Fibroblast of villous mesenchyme (primary cell): ENCODE results near the gene ANXA11. TPM values are rescaled to one million over a fixed set of nuclear protein-coding genes. Genes with fewer than 3 reads are reported as not detected.
"Not testable (repeated sequence)": the region's sequence is repeated elsewhere in the genome, so short reads cannot be mapped to it uniquely, and the experiment has no call there.

Experiments used
- DNase-seq: peaks from one replicate; pipeline ENCODE4 v3.0.0-alpha.2; 2010; ENCODE audit warnings: low read depth
- H3K4me3 ChIP-seq: 2 replicates; pipeline ENCODE4 v1.5.1; 2011; ENCODE audit warnings: low read depth, mild to moderate bottlenecking, low read length
- total RNA-seq: library from RNA; depleted of rRNA; stranded (reverse); fragments of >200 nt; gene quantifications from 2 replicates; pipeline ENCODE4 v1.2.3, GENCODE V29; 2012
- TF ChIP-seq, protein P1 (sequence below): IDR thresholded peaks from 2 replicates; pipeline ENCODE4 v1.5.1; 2012; ENCODE audit warnings: low read depth, mild to moderate bottlenecking, low read length; ENCODE audit not compliant: insufficient read depth

Gene ANXA11
- total RNA-seq, 1 donor = 79.9 TPM

DNA sequence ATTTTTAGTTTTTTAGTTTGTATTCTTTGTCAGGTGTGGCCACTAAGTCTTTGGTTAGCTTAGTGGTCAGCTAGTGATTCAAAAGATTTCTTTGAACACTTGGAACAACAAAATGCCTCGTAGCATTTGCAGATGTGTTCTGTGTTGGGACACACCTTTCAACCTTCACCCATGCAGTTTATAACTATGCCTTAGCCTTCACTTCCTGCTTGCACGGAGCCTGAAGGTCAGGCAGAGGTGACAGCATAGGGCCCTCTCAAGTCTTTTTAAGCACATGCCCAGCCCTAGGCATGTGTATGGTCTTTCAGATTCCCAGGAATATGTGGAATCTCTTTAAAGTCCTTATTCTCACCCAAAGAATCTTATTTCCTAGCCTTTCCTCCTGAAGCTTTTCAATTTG, 55.2 kb downstream of the ANXA11 start:
- H3K4me3 ChIP-seq = no peak overlapping the region
- TF ChIP-seq, protein P1, sequence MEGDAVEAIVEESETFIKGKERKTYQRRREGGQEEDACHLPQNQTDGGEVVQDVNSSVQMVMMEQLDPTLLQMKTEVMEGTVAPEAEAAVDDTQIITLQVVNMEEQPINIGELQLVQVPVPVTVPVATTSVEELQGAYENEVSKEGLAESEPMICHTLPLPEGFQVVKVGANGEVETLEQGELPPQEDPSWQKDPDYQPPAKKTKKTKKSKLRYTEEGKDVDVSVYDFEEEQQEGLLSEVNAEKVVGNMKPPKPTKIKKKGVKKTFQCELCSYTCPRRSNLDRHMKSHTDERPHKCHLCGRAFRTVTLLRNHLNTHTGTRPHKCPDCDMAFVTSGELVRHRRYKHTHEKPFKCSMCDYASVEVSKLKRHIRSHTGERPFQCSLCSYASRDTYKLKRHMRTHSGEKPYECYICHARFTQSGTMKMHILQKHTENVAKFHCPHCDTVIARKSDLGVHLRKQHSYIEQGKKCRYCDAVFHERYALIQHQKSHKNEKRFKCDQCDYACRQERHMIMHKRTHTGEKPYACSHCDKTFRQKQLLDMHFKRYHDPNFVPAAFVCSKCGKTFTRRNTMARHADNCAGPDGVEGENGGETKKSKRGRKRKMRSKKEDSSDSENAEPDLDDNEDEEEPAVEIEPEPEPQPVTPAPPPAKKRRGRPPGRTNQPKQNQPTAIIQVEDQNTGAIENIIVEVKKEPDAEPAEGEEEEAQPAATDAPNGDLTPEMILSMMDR = no peak
- no peak for DNase-seq

DNA sequence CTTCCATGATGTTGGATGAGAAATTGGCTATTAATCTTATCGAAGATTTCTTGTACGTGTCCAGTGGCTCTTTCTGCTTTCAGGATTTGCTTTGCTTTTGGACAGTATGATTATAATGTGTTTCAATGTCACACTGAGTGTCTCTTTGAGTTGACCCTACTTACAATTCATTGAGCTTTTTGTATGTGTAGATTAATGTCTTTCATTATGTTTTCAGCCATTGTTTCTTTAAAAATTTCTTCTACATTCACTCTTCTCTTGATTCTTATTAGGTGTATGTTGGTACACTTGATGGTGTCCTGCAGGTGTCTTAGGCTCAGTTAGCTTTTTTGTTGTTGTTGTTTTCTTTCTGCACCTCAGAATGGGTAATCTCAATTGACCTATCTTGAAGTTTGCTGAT, 56.2 kb downstream of the ANXA11 start:
- TF ChIP-seq, protein P1 = no peak
- no peak for DNase-seq
- H3K4me3 ChIP-seq = no peak overlapping the region

DNA sequence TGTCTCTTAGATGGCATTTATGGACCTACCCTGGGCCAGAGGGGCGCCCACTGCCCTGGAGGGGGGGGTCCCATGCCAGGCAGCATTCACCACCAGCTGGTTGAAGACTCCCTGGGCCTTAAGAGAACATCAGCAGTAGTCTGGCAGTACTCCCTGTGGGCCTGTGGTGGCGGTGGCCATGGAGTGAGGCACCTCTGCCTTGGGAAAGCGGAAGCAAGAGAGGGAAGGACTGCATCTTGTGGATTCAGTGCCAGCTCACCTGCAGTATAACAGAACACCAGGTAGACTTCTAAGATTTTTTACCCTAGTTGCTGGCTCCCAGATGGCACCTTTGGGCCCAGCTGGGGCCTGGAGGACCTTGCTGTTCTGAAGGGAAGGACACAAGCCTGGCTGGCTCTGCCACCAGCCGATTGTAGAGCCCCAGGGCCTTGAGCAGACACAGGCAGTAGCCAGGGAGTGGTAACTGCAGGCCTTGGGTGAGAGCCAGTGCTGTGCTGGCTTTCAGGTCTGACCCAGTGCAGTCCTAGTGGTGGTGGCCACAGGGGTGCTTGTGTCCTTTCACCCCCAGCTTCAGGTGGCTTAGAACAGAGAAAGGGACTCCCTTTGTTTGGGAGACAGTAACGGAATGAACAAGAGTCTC, 57.1 kb downstream of the ANXA11 start:
- H3K4me3 ChIP-seq = no peak overlapping the region
- DNase-seq = no peak
- TF ChIP-seq, protein P1 = no peak

DNA sequence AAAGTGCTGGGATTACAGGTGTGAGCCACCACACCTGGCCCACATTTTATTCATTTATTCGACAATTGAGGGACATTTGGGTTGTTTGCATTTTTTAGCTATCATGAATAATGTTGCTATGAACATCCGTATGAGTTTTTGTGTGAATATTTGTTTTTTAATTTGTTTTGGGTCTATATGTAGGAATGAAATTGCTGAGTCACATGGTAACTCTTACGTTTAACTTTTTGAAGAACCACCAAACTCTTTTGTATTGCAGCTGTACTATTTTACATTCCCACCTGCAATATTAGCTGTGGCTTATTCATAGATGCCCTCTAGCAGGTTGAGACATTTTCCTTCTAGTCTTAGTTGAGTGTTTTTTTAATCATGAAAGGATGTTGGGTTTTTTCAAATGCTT, 58.4 kb downstream of the ANXA11 start:
- no peak overlapping the region for H3K4me3 ChIP-seq
- DNase-seq = no peak
- TF ChIP-seq, protein P1 = no peak

DNA sequence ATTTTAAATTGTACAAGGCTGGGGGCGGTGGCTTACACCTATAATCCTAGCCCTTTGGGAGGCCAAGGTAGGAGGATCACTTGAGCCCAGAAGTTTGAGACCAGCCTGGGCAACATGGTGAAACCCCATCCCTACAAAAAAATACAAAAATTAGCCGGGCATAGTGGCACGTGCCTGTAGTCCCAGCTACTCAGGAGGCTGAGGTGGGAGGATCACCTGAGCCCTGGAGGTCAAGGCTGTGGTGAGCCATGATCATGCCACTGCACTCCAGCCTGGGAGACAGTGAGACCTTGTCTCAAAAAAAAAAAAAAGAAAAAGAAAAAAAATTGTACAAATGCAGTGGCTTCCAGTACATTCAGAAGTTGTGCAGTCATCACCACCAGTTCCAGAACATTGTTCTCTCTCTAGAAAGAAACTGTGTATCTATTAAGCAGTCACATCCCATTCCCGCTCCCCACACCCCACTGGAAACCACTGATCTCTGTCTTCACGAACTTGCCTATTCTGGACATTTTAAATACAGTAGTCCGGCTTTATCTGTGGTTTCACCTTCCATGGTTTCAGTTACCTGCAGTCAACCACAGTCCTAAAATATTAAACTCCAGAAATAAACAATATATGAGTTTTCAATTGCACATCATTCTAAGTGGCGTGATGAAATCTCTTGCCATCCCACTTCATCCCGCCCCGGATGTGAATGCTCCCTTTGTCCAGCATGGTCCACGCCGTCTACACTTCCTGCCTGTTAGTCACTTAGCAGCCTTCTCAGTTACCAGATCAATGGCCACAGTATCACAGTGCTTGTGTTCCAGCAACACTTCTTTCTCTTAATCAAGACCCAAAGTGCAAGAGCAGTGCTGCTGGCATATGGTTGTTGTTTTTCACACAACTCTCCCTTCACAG, 59.7 kb downstream of the ANXA11 start:
- H3K4me3 ChIP-seq = not testable (repeated sequence)
- peak; percentile 49 for DNase-seq

DNA sequence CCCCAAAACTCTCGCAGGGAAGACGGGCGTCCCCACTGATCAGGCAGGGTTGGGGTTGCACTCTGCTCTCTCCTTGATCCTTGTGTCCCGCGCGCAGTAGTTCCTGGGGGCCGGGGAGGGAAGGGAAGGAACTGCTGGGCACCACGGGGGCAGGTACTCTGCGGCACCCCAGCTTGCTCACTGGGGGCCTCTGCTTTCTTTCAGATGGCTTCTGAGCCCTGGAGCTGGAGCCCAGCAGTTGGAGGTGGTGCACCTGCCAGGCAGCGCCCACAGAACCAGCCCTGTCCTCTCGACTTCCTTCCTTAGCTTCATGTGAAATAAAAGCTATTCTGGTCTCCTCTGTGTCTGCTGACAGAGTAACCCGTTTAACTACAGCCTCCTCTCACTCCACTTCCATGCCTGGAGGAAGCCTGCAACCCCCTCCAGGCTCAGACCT, 60.6 kb downstream of the ANXA11 start:
- DNase-seq = no peak
- TF ChIP-seq, protein P1 = no peak
- H3K4me3 ChIP-seq = no peak overlapping the region

DNA sequence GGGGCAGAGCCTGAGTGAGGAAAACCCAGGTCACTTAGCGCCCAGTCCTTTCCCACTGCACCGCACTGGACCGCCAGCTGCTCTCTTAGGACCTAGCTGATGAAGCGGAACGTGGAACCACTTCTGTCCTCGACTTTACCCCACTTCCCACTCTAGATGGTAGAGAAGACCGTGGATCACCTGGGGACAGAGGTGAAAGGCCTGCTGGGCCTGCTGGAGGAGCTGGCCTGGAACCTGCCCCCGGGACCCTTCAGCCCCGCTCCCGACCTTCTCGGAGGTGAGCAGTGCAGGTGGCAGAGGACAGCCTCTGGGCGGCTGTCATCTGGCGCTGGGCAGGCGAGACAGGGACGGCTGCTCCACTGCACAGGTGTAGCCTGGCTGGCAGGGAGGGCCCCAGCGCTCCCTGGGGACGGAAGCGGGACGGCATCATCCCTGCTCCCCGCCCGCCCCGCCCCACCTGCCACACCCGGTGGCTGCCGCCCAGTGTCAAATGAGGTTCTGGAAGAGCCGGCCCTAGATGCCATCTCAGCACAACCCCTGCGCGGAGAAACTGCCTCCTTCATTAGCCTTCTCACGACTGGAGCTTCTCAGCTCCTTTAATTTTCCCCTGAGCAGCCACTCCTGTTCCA, 61.2 kb downstream of the ANXA11 start:
- TF ChIP-seq, protein P1 = no peak
- no peak for DNase-seq
- H3K4me3 ChIP-seq = no peak overlapping the region
